ENCODE data around the gene ST6GAL1.
"Not testable (repeated sequence)": the region's sequence is repeated elsewhere in the genome, so short reads cannot be mapped to it uniquely, and the experiment has no call there.

ST6GAL1 gene

GRCh38 chr3:186997473-186997939 lies 67.2 kb downstream of the ST6GAL1 start:
- no peak for DNase-seq

GRCh38 chr3:186998937-186999368 lies 68.6 kb downstream of the ST6GAL1 start:
- no peak for DNase-seq

GRCh38 chr3:187000711-187001151 lies 70.4 kb downstream of the ST6GAL1 start:
- no peak for DNase-seq

- DNase-seq, result no peak
Measured at GRCh38 chr3:187002915-187003314, 72.6 kb downstream of the ST6GAL1 start.

GRCh38 chr3:187005827-187006481 lies 75.6 kb downstream of the ST6GAL1 start:
- DNase-seq, result peak; percentile 69

GRCh38 chr3:187006864-187007630 lies 76.7 kb downstream of the ST6GAL1 start:
- no peak for DNase-seq

- DNase-seq, result not testable (repeated sequence)
Measured at GRCh38 chr3:187010382-187010781, 80.1 kb downstream of the ST6GAL1 start.

GRCh38 chr3:187011915-187012314 lies 81.6 kb downstream of the ST6GAL1 start:
- no peak for DNase-seq

GRCh38 chr3:187012609-187013051 lies 82.3 kb downstream of the ST6GAL1 start:
- DNase-seq, result no peak

- DNase-seq, result no peak
Measured at GRCh38 chr3:187013159-187013716, 82.9 kb downstream of the ST6GAL1 start.

- no peak for DNase-seq
Measured at GRCh38 chr3:187014417-187014864, 84.1 kb downstream of the ST6GAL1 start.

- no peak for DNase-seq
Measured at GRCh38 chr3:187015903-187016638, 85.7 kb downstream of the ST6GAL1 start.

- DNase-seq, result no peak
Measured at GRCh38 chr3:187016639-187017345, 86.5 kb downstream of the ST6GAL1 start.

- DNase-seq, result no peak
Measured at GRCh38 chr3:187017511-187018230, 87.3 kb downstream of the ST6GAL1 start.

GRCh38 chr3:187019542-187020072 lies 89.3 kb downstream of the ST6GAL1 start:
- peak; percentile 44 for DNase-seq

GRCh38 chr3:187020376-187020775 lies 90.0 kb downstream of the ST6GAL1 start:
- no peak for DNase-seq

GRCh38 chr3:187021748-187022402 lies 91.5 kb downstream of the ST6GAL1 start:
- DNase-seq, result peak; percentile 39

- DNase-seq, result peak; percentile 96
Measured at GRCh38 chr3:187022403-187023029, 92.2 kb downstream of the ST6GAL1 start.

GRCh38 chr3:187023340-187023739 lies 93.0 kb downstream of the ST6GAL1 start:
- not testable (repeated sequence) for DNase-seq
